NB4 (cell line): ENCODE measurements around the gene TMEM130.

Experiments
- DNase-seq: peaks from one replicate; pipeline ENCODE4 v3.0.0; 2010; ENCODE audit warnings: low read depth
- H3K4me3 ChIP-seq: one replicate; pipeline ENCODE4 v1.5.1; 2011; ENCODE audit warnings: mild to moderate bottlenecking, low read depth, low read length, moderate library complexity
- CTCF ChIP-seq: IDR thresholded peaks from one replicate; pipeline ENCODE4 v1.5.1; 2012; ENCODE audit warnings: low read depth, low read length
- MAX ChIP-seq: IDR thresholded peaks from 2 replicates; pipeline ENCODE4 v1.6.1; 2011; ENCODE audit warnings: low read depth, low read length
- MYC ChIP-seq: IDR thresholded peaks from 2 replicates; pipeline ENCODE4 v1.6.1; 2011; ENCODE audit warnings: low read depth, low read length
- POLR2A ChIP-seq: IDR thresholded peaks from 2 replicates; pipeline ENCODE4 v1.6.1; 2011; ENCODE audit warnings: mild to moderate bottlenecking; ENCODE audit not compliant: insufficient read length; ENCODE audit errors: extremely low read depth

Gene TMEM130

GRCh38 chr7:98836811-98837629 lies 32.8 kb downstream of the TMEM130 start:
- DNase-seq, result peak; percentile 71
- H3K4me3 ChIP-seq, result no peak overlapping the region
- TF ChIP-seq MAX, result no peak
- peak; percentile 98 for TF ChIP-seq CTCF
- TF ChIP-seq POLR2A, result no peak
- no peak for TF ChIP-seq MYC

- no peak for DNase-seq
- no peak for TF ChIP-seq MAX
- no peak overlapping the region for H3K4me3 ChIP-seq
These were observed 34.9 kb downstream of the TMEM130 start for GRCh38 chr7:98834949-98835348.

- TF ChIP-seq MYC (no peak), MAX (no peak), POLR2A (no peak)
- no peak overlapping the region for H3K4me3 ChIP-seq
- DNase-seq, result no peak
These were observed 36.8 kb downstream of the TMEM130 start for GRCh38 chr7:98833022-98833421.

- no peak overlapping the region for H3K4me3 ChIP-seq
- no peak for TF ChIP-seq MYC
- TF ChIP-seq CTCF, result peak; percentile 86
- DNase-seq, result peak; percentile 67
These were observed 38.1 kb downstream of the TMEM130 start for GRCh38 chr7:98831641-98832221.

GRCh38 chr7:98830972-98831548 lies 38.8 kb downstream of the TMEM130 start:
- H3K4me3 ChIP-seq, result no peak overlapping the region
- no peak for TF ChIP-seq MAX
- no peak for TF ChIP-seq CTCF
- TF ChIP-seq MYC, result no peak
- TF ChIP-seq POLR2A, result no peak
- no peak for DNase-seq

GRCh38 chr7:98828368-98828767 lies 41.4 kb downstream of the TMEM130 start:
- DNase-seq, result no peak
- TF ChIP-seq MAX (no peak), POLR2A (no peak), CTCF (no peak), MYC (no peak)
- H3K4me3 ChIP-seq, result no peak overlapping the region
